Loucy (cell line): ENCODE measurements around the gene KDM5B.

ENCODE experiments used
- CTCF ChIP-seq: fragments of 200-600 bp; sonication (generic); conservative IDR thresholded peaks from 2 replicates; pipeline ENCODE4 v1.5.1; 2014; ENCODE audit warnings: mild to moderate bottlenecking, antibody characterized with exemption, low read length
- EZH2phosphoT487 ChIP-seq: fragments of 200-600 bp; IDR thresholded peaks from 2 replicates; pipeline ENCODE4 v1.6.1; 2018; ENCODE audit warnings: antibody characterized with exemption, mild to moderate bottlenecking, moderate library complexity, borderline replicate concordance

GRCh38 chr1:202791077-202791747, 17.0 kb downstream of the KDM5B start:
- TF ChIP-seq CTCF (no peak), EZH2phosphoT487 (no peak)
